Peyer's patch (tissue), 4 donors: ENCODE data around the gene NFATC3. TPM values are rescaled to one million over a fixed set of nuclear protein-coding genes. Genes with fewer than 3 reads are reported as not detected.

Experiments
- DNase-seq, 3 donors: peaks; one replicate each; pipeline ENCODE4 v3.0.0-alpha.2; 2017 to 2019
- H3K27ac ChIP-seq, 4 donors: fragments of 200-600 bp; sonication (generic); one replicate each; pipeline ENCODE4 v1.5.1; 2016 to 2019
- H3K27me3 ChIP-seq, 2 donors: fragments of 200-600 bp; sonication (generic); one replicate each; pipeline ENCODE4 v1.5.1; 2019
- H3K36me3 ChIP-seq, 3 donors: fragments of 200-600 bp; sonication (generic); one replicate each; pipeline ENCODE4 v1.5.1; 2016 to 2019
- H3K4me1 ChIP-seq, 4 donors: fragments of 200-600 bp; sonication (generic); one replicate each; pipeline ENCODE4 v1.5.1; 2016 to 2019
- H3K4me3 ChIP-seq, 4 donors: fragments of 200-600 bp; sonication (generic); 1 replicate in 3 of 4; 2 replicates in 1 of 4; pipeline ENCODE4 v1.5.1; 2016 to 2019; ENCODE audit warnings: mild to moderate bottlenecking in 1 of 4
- H3K9me3 ChIP-seq, 4 donors: fragments of 200-600 bp; sonication (generic); one replicate each; pipeline ENCODE4 v1.5.1; 2016 to 2019; ENCODE audit warnings: mild to moderate bottlenecking in 1 of 4
- POLR2A ChIP-seq, 2 donors: fragments of 450-650 bp; IDR thresholded peaks; one replicate each; pipeline ENCODE4 v1.5.1; 2017; ENCODE audit warnings: antibody characterized with exemption in 2 of 2, mild to moderate bottlenecking in 2 of 2, moderate library complexity in 2 of 2
- total RNA-seq, 4 donors: library from RNA; depleted of rRNA; stranded (reverse); fragments of >200 nt; gene quantifications; one replicate each; pipeline ENCODE4 v1.1.0, GENCODE V29; 2016
- TF ChIP-seq, protein P1 (sequence below), 6 experiments: fragments of 450-650 bp in 4 of 6; fragments of 200-600 bp in 2 of 6; sonication (generic) in 1 of 6; IDR thresholded peaks; one replicate each; pipeline ENCODE4 v1.5.1; 2017 to 2019; ENCODE audit warnings: antibody characterized with exemption in 6 of 6, mild to moderate bottlenecking in 3 of 6, moderate library complexity in 1 of 6

Gene NFATC3
- total RNA-seq, 4 donors from 2014 or later: 40.5 to 72.0 (median 61.0) TPM

DNA sequence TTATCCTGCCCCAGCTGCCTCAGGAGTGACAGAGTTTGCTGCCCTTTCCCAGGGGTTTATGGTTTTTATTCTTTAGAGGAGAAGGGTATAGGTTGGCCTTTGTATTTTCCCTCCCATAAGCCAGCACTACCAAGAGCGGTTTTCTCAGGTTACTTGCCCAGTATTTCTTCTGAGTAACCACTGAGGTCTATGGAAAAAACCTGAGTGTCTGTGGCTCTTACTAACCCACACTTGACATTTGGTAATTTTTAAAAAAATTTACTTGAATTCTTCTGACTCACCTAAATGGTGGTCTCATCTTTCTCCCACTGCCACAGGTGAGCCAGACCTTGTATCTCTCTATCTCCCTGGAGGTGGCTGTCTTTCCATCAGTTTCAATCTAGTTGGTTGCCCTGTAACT lies 185.2 kb downstream of the NFATC3 start:
- Histone ChIP-seq H3K36me3 (peaks cover 0 to 16% (median 0%) of the 10 kb centered on the region in 3 donors), H3K27ac (no peak overlapping the region), H3K4me3 (no peak overlapping the region), H3K9me3 (no peaks in the 10 kb centered on the region), H3K27me3 (no peaks in the 10 kb centered on the region), H3K4me1 (peaks cover 0 to 36% (median 25%) of the 10 kb centered on the region in 4 donors)
- TF ChIP-seq, protein P1, sequence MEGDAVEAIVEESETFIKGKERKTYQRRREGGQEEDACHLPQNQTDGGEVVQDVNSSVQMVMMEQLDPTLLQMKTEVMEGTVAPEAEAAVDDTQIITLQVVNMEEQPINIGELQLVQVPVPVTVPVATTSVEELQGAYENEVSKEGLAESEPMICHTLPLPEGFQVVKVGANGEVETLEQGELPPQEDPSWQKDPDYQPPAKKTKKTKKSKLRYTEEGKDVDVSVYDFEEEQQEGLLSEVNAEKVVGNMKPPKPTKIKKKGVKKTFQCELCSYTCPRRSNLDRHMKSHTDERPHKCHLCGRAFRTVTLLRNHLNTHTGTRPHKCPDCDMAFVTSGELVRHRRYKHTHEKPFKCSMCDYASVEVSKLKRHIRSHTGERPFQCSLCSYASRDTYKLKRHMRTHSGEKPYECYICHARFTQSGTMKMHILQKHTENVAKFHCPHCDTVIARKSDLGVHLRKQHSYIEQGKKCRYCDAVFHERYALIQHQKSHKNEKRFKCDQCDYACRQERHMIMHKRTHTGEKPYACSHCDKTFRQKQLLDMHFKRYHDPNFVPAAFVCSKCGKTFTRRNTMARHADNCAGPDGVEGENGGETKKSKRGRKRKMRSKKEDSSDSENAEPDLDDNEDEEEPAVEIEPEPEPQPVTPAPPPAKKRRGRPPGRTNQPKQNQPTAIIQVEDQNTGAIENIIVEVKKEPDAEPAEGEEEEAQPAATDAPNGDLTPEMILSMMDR (IDR thresholded peaks at IDR 0.05): no peak
- TF ChIP-seq POLR2A (IDR thresholded peaks at IDR 0.05): no peak
- no peak for DNase-seq

DNA sequence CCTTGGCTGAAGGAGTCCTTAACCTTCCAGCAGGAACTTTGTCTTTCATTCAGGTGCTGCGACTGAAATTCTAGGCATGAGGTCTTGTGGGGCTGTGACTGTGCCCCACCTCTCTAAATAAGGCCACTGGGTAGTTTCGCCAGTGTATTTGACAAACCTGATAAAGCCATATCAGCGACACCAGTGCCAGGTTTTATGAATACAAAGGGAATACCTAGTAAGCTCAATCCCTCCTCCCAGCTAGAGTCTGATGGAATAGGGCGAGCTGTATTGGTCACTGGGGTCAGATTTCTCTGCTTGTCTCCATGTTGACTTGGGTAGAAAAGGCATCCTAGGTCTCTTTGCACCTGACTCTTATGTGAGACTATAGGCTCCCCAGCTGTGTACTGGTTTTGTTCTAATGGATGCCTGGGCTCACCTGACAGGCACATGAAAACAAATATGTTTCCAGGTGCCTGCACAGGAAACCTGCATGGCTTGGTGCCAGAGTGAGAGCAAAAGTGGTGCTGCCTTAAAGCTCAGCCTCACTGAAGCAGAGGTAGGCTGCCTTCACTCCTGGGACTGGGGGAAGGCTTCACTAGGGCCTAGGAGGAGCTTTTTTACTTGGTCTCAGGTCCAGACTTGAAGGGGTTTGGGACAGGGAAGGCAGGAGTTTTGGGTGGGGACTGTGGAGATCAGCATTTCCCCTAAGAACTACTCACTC lies 187.5 kb downstream of the NFATC3 start:
- peak overlapping the region in 3 of 4 donors; percentile 34 to 67 (median 53) for H3K27ac ChIP-seq
- no peaks in the 10 kb centered on the region for H3K27me3 ChIP-seq
- TF ChIP-seq, protein P1 (IDR thresholded peaks at IDR 0.05): no peak
- TF ChIP-seq POLR2A (IDR thresholded peaks at IDR 0.05): no peak
- no peak overlapping the region for H3K4me3 ChIP-seq
- peak in 2 of 3 donors; percentile 77 to 85 for DNase-seq
- H3K36me3 ChIP-seq: peaks cover 0 to 16% (median 0%) of the 10 kb centered on the region in 3 donors
- H3K4me1 ChIP-seq: peaks cover 0 to 34% (median 17%) of the 10 kb centered on the region in 4 donors
- H3K9me3 ChIP-seq: no peaks in the 10 kb centered on the region

DNA sequence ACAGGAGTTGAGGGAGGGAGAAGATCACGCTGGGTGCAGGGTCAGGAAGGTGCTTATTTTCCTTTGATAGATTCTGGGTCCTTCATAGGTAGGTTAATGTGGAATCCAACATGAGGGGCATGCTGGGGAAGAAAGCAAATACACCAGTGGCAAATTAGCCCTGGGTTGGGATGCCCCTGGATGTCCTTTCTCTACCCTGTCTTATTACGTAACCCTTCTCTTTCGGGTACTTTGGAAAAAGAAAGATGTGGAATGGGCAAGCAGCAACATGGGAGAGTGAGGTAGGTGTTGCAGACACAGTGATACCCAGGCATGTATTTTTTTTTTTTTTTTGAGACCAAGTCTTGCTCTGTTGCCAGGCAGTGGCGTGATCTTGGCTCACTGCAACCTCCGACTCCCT lies 188.3 kb downstream of the NFATC3 start:
- no peak for DNase-seq
- H3K27ac ChIP-seq: peak overlapping the region in 3 of 4 donors; percentile 16 to 67 (median 53)
- H3K27me3 ChIP-seq: no peaks in the 10 kb centered on the region
- H3K9me3 ChIP-seq: no peaks in the 10 kb centered on the region
- peaks cover 0 to 16% (median 0%) of the 10 kb centered on the region in 3 donors for H3K36me3 ChIP-seq
- no peak for TF ChIP-seq POLR2A (IDR thresholded peaks at IDR 0.05)
- TF ChIP-seq, protein P1 (IDR thresholded peaks at IDR 0.05): no peak
- no peak overlapping the region for H3K4me3 ChIP-seq
- H3K4me1 ChIP-seq: peaks cover 0 to 26% (median 13%) of the 10 kb centered on the region in 4 donors

DNA sequence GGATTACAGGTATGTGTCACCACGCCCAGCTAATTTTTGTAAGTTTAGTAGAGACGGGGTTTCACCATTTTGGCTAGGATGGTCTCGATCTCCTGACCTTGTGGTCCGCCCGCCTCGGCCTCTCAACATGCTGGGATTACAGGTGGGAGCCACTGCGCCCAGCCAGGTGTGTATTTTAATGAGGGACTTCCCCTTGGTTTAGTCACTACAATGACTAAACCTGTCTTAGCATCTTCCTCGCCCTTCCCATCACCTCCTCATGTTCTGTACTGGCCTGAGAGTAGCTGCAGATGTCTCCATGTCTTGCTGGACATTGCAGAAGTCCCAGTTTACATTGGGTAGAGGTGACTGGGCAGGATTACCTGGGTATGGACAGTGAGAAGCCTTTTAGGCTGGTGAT lies 188.7 kb downstream of the NFATC3 start:
- H3K4me1 ChIP-seq: peaks cover 0 to 26% (median 11%) of the 10 kb centered on the region in 4 donors
- no peak overlapping the region for H3K4me3 ChIP-seq
- peaks cover 0 to 16% (median 0%) of the 10 kb centered on the region in 3 donors for H3K36me3 ChIP-seq
- no peak for DNase-seq
- no peaks in the 10 kb centered on the region for H3K27me3 ChIP-seq
- no peaks in the 10 kb centered on the region for H3K9me3 ChIP-seq
- TF ChIP-seq, protein P1 (IDR thresholded peaks at IDR 0.05): no peak
- TF ChIP-seq POLR2A (IDR thresholded peaks at IDR 0.05): no peak
- peak overlapping the region in 3 of 4 donors; percentile 16 to 67 (median 43) for H3K27ac ChIP-seq

DNA sequence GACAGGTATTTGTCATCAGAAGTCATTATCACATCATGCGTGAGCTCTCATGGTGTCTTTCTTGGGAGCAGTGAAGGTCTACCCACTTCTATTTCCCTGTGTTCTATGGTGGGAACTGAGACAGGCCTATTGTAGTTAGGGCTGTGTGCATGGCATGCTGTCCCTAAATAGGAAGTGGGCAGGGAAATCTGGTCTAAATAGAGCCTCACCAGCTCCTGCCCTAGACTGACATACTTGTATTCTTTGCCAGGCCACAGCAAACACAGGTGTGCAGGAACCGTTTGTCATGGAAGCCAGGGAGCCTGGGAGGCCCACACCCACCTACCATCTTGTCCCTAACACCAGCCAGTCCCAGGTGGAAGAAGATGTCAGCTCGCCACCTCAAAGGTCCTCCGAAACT lies 189.3 kb downstream of the NFATC3 start:
- no peak overlapping the region for H3K4me3 ChIP-seq
- peaks cover 0 to 26% (median 10%) of the 10 kb centered on the region in 4 donors for H3K4me1 ChIP-seq
- H3K36me3 ChIP-seq: peaks cover 0 to 16% (median 0%) of the 10 kb centered on the region in 3 donors
- TF ChIP-seq, protein P1 (IDR thresholded peaks at IDR 0.05): no peak
- no peak for TF ChIP-seq POLR2A (IDR thresholded peaks at IDR 0.05)
- no peaks in the 10 kb centered on the region for H3K27me3 ChIP-seq
- no peak for DNase-seq
- no peaks in the 10 kb centered on the region for H3K9me3 ChIP-seq
- H3K27ac ChIP-seq: peak overlapping the region in 3 of 4 donors; percentile 9 to 67 (median 43)
